ENCODE results near the gene WNT8B. TPM values are rescaled to one million over a fixed set of nuclear protein-coding genes. Genes with fewer than 3 reads are reported as not detected.
A peak's percentile ranks its signal among the peaks of the same experiment; 100 is the strongest.

WNT8B gene
- total and polyA plus RNA-seq, 2 of the 13 experiments (the other 11 are each of a cell fraction or from before 2014, with no cell fraction given) = 0.07 to 0.20 TPM

DNA sequence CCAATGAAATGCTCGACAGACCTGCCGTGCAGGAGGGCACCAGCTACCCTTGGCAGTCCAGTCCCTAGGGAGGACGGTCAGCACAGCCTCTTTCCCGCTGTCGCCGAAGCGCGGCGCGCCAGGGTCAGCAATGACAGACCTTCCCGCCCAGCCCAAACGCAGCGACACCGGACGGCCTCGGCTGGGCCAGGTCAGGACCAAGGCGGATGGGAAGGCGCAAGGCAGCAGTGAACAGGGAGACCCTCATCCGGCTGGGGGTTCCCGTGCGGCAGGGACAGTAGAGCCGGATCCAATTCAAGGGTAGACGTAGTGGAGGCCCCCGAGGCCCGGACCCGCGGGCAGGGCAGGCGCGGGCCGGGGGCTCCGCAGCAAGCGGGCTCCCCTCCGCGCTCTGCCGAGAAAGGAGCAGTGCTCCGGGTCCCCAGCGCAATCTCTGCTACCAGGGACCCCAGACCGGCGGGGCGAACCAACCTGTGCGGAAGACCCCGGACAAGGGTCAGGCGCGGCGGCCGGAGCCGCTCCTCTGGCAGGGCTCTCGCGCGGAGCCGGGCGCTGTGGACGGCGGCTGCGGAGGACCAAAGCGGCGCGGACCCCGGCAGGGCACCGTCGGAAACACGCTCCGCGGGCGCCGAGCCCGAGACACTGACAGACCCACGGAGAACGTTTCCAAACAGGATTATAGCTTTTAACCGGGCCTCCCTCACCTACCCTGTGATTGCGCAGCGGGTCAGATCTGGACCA, 56.7 kb downstream of the WNT8B start, which contains the start of gene SEC31B (continued):
- TF ChIP-seq, protein P1, sequence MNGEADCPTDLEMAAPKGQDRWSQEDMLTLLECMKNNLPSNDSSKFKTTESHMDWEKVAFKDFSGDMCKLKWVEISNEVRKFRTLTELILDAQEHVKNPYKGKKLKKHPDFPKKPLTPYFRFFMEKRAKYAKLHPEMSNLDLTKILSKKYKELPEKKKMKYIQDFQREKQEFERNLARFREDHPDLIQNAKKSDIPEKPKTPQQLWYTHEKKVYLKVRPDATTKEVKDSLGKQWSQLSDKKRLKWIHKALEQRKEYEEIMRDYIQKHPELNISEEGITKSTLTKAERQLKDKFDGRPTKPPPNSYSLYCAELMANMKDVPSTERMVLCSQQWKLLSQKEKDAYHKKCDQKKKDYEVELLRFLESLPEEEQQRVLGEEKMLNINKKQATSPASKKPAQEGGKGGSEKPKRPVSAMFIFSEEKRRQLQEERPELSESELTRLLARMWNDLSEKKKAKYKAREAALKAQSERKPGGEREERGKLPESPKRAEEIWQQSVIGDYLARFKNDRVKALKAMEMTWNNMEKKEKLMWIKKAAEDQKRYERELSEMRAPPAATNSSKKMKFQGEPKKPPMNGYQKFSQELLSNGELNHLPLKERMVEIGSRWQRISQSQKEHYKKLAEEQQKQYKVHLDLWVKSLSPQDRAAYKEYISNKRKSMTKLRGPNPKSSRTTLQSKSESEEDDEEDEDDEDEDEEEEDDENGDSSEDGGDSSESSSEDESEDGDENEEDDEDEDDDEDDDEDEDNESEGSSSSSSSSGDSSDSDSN (CRISPR knock-in tag; IDR thresholded peaks at IDR 0.05) = peak; percentile 86
- TF ChIP-seq TGIF2 (CRISPR knock-in tag; IDR thresholded peaks at IDR 0.05) (no peak), ZSCAN12 (CRISPR knock-in tag; IDR thresholded peaks at IDR 0.05) (no peak), TFDP2 (CRISPR knock-in tag; IDR thresholded peaks at IDR 0.05) (peak; percentile 82), NONO (IDR thresholded peaks at IDR 0.05) (no peak), NONO (CRISPR knock-in tag; conservative IDR thresholded peaks at IDR 0.05) (0 out of 2 replicates have a peak, but pooled peaks have one; percentile 36), ERF (CRISPR knock-in tag; IDR thresholded peaks at IDR 0.05) (0 out of 2 replicates have a peak, but pooled peaks have one; percentile 16), ZBTB7B (CRISPR knock-in tag; IDR thresholded peaks at IDR 0.05) (0 out of 2 replicates have a peak, but pooled peaks have one; percentile 22), ZNF232 (CRISPR knock-in tag; IDR thresholded peaks at IDR 0.05; ENCODE audit: borderline replicate concordance) (0 out of 2 replicates have a peak, but pooled peaks have one; percentile 28), PATZ1 (CRISPR knock-in tag; IDR thresholded peaks at IDR 0.05) (peak; percentile 45; the same call in 1 of the 2 replicates), KAT2B (IDR thresholded peaks at IDR 0.05; ENCODE audit: borderline replicate concordance, low read depth, low read length) (no peak)
- TF ChIP-seq, protein P2, sequence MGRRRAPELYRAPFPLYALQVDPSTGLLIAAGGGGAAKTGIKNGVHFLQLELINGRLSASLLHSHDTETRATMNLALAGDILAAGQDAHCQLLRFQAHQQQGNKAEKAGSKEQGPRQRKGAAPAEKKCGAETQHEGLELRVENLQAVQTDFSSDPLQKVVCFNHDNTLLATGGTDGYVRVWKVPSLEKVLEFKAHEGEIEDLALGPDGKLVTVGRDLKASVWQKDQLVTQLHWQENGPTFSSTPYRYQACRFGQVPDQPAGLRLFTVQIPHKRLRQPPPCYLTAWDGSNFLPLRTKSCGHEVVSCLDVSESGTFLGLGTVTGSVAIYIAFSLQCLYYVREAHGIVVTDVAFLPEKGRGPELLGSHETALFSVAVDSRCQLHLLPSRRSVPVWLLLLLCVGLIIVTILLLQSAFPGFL (CRISPR knock-in tag; IDR thresholded peaks at IDR 0.05) = no peak
- TF ChIP-seq, protein P3, sequence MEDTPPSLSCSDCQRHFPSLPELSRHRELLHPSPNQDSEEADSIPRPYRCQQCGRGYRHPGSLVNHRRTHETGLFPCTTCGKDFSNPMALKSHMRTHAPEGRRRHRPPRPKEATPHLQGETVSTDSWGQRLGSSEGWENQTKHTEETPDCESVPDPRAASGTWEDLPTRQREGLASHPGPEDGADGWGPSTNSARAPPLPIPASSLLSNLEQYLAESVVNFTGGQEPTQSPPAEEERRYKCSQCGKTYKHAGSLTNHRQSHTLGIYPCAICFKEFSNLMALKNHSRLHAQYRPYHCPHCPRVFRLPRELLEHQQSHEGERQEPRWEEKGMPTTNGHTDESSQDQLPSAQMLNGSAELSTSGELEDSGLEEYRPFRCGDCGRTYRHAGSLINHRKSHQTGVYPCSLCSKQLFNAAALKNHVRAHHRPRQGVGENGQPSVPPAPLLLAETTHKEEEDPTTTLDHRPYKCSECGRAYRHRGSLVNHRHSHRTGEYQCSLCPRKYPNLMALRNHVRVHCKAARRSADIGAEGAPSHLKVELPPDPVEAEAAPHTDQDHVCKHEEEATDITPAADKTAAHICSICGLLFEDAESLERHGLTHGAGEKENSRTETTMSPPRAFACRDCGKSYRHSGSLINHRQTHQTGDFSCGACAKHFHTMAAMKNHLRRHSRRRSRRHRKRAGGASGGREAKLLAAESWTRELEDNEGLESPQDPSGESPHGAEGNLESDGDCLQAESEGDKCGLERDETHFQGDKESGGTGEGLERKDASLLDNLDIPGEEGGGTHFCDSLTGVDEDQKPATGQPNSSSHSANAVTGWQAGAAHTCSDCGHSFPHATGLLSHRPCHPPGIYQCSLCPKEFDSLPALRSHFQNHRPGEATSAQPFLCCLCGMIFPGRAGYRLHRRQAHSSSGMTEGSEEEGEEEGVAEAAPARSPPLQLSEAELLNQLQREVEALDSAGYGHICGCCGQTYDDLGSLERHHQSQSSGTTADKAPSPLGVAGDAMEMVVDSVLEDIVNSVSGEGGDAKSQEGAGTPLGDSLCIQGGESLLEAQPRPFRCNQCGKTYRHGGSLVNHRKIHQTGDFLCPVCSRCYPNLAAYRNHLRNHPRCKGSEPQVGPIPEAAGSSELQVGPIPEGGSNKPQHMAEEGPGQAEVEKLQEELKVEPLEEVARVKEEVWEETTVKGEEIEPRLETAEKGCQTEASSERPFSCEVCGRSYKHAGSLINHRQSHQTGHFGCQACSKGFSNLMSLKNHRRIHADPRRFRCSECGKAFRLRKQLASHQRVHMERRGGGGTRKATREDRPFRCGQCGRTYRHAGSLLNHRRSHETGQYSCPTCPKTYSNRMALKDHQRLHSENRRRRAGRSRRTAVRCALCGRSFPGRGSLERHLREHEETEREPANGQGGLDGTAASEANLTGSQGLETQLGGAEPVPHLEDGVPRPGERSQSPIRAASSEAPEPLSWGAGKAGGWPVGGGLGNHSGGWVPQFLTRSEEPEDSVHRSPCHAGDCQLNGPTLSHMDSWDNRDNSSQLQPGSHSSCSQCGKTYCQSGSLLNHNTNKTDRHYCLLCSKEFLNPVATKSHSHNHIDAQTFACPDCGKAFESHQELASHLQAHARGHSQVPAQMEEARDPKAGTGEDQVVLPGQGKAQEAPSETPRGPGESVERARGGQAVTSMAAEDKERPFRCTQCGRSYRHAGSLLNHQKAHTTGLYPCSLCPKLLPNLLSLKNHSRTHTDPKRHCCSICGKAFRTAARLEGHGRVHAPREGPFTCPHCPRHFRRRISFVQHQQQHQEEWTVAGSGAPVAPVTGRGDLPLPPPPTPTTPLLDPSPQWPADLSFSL (CRISPR knock-in tag; IDR thresholded peaks at IDR 0.05) = no peak

Data from HepG2 (cell line).